ENCODE data around the gene PPP1R9A.

The PPP1R9A gene

GRCh38 chr7:94928168-94928707, 20.8 kb downstream of the PPP1R9A start:
- H3K4me3 ChIP-seq (ENCODE audit: low read length): no peak overlapping the region
- H3F3A ChIP-seq (ENCODE audit: control insufficient read depth, insufficient read depth): no peaks in the 10 kb centered on the region
- no peaks in the 10 kb centered on the region for H3K9me2 ChIP-seq (replicated peaks; ENCODE audit: control insufficient read depth, low read length)
- H3K36me3 ChIP-seq (ENCODE audit: control insufficient read depth, low read length): no peaks in the 10 kb centered on the region
- no peak overlapping the region for H3K4me2 ChIP-seq (ENCODE audit: low read length)
- no peak overlapping the region for H3K27ac ChIP-seq (ENCODE audit: low read depth, low read length)
- no peaks in the 10 kb centered on the region for H3K79me2 ChIP-seq (ENCODE audit: control insufficient read depth, low read length)
- H3K9me3 ChIP-seq (ENCODE audit: control insufficient read depth, insufficient read depth, low read length): no peaks in the 10 kb centered on the region
- no peaks in the 10 kb centered on the region for H4K20me1 ChIP-seq (ENCODE audit: control insufficient read depth, insufficient read depth, low read depth, low read length)
- no peaks in the 10 kb centered on the region for H3K27me3 ChIP-seq (ENCODE audit: control insufficient read depth, low read length)
- H3K4me1 ChIP-seq (ENCODE audit: control insufficient read depth, low read length): peaks cover 9% of the 10 kb centered on the region
- TF ChIP-seq CTCF (IDR thresholded peaks at IDR 0.05; ENCODE audit: low read depth, low read length, poor library complexity, severe bottlenecking) (no peak), EZH2phosphoT487 (IDR thresholded peaks at IDR 0.05; ENCODE audit: borderline replicate concordance, low read length) (no peak)

- TF ChIP-seq CTCF (IDR thresholded peaks at IDR 0.05; ENCODE audit: low read depth, low read length, poor library complexity, severe bottlenecking) (no peak), EZH2phosphoT487 (IDR thresholded peaks at IDR 0.05; ENCODE audit: borderline replicate concordance, low read length) (no peak)
- Histone ChIP-seq H3K4me2 (ENCODE audit: low read length) (no peak overlapping the region), H3K9me3 (ENCODE audit: control insufficient read depth, insufficient read depth, low read length) (no peaks in the 10 kb centered on the region), H3K79me2 (ENCODE audit: control insufficient read depth, low read length) (no peaks in the 10 kb centered on the region), H3K27ac (ENCODE audit: low read depth, low read length) (no peak overlapping the region), H4K20me1 (ENCODE audit: control insufficient read depth, insufficient read depth, low read depth, low read length) (no peaks in the 10 kb centered on the region), H3K4me3 (ENCODE audit: low read length) (no peak overlapping the region), H3K4me1 (ENCODE audit: control insufficient read depth, low read length) (no peaks in the 10 kb centered on the region), H3K27me3 (ENCODE audit: control insufficient read depth, low read length) (no peaks in the 10 kb centered on the region), H3F3A (ENCODE audit: control insufficient read depth, insufficient read depth) (no peaks in the 10 kb centered on the region), H3K9me2 (replicated peaks; ENCODE audit: control insufficient read depth, low read length) (no peaks in the 10 kb centered on the region), H3K36me3 (ENCODE audit: control insufficient read depth, low read length) (no peaks in the 10 kb centered on the region)
These were observed 26.0 kb downstream of the PPP1R9A start for GRCh38 chr7:94933256-94933990.

GRCh38 chr7:94939395-94939794, 32.0 kb downstream of the PPP1R9A start:
- H3K36me3 ChIP-seq (ENCODE audit: control insufficient read depth, low read length): no peaks in the 10 kb centered on the region
- no peak overlapping the region for H3K4me2 ChIP-seq (ENCODE audit: low read length)
- H3K9me3 ChIP-seq (ENCODE audit: control insufficient read depth, insufficient read depth, low read length): no peaks in the 10 kb centered on the region
- TF ChIP-seq CTCF (IDR thresholded peaks at IDR 0.05; ENCODE audit: low read depth, low read length, poor library complexity, severe bottlenecking) (no peak), EZH2phosphoT487 (IDR thresholded peaks at IDR 0.05; ENCODE audit: borderline replicate concordance, low read length) (no peak)
- H3K4me1 ChIP-seq (ENCODE audit: control insufficient read depth, low read length): no peaks in the 10 kb centered on the region
- no peaks in the 10 kb centered on the region for H3K79me2 ChIP-seq (ENCODE audit: control insufficient read depth, low read length)
- H3K27me3 ChIP-seq (ENCODE audit: control insufficient read depth, low read length): no peaks in the 10 kb centered on the region
- no peaks in the 10 kb centered on the region for H4K20me1 ChIP-seq (ENCODE audit: control insufficient read depth, insufficient read depth, low read depth, low read length)
- H3K9me2 ChIP-seq (replicated peaks; ENCODE audit: control insufficient read depth, low read length): no peaks in the 10 kb centered on the region
- no peak overlapping the region for H3K4me3 ChIP-seq (ENCODE audit: low read length)
- H3F3A ChIP-seq (ENCODE audit: control insufficient read depth, insufficient read depth): no peaks in the 10 kb centered on the region
- no peak overlapping the region for H3K27ac ChIP-seq (ENCODE audit: low read depth, low read length)

All from DOHH2 (cell line).